GM23338 (cell line): ENCODE measurements around the gene MMP25. TPM values are rescaled to one million over a fixed set of nuclear protein-coding genes. Genes with fewer than 3 reads are reported as not detected.

ENCODE experiments used
- ATAC-seq: fragments of 200-7000 bp; cut with Tn5 transposase; 3 replicates; pipeline ENCODE4 v1.9.1; 2020
- DNase-seq: peaks from one replicate; pipeline ENCODE4 v3.0.0-alpha.2; 2015; ENCODE audit warnings: low spot score
- H2AFZ ChIP-seq: fragments of 200-600 bp; sonication (generic); 2 replicates; pipeline ENCODE4 v1.8.0; 2016; ENCODE audit warnings: antibody characterized with exemption, mild to moderate bottlenecking, moderate library complexity
- H3F3A ChIP-seq: fragments of 200-600 bp; sonication (generic); replicated peaks from 2 replicates; pipeline ENCODE4 v1.8.0; 2017; ENCODE audit warnings: antibody characterized with exemption, mixed run types, low read depth
- H3K27ac ChIP-seq: fragments of 200-600 bp; sonication (generic); 2 replicates; pipeline ENCODE4 v1.6.1; 2016; ENCODE audit warnings: low read depth
- H3K27me3 ChIP-seq: fragments of 200-600 bp; sonication (generic); 2 replicates; pipeline ENCODE4 v1.8.0; 2016; ENCODE audit warnings: mild to moderate bottlenecking, mixed run types, moderate library complexity; ENCODE audit not compliant: insufficient read depth
- H3K36me3 ChIP-seq: fragments of 200-600 bp; sonication (generic); 2 replicates; pipeline ENCODE4 v1.8.0; 2016; ENCODE audit warnings: mild to moderate bottlenecking; ENCODE audit not compliant: insufficient read depth
- H3K4me1 ChIP-seq: fragments of 200-600 bp; sonication (generic); 2 replicates; pipeline ENCODE4 v1.8.0; 2016; ENCODE audit warnings: mild to moderate bottlenecking, moderate library complexity; ENCODE audit not compliant: insufficient read depth
- H3K4me2 ChIP-seq: fragments of 200-600 bp; sonication (generic); 2 replicates; pipeline ENCODE4 v1.7.1; 2017; ENCODE audit warnings: mixed run types
- H3K4me3 ChIP-seq: fragments of 200-600 bp; sonication (generic); 2 replicates; pipeline ENCODE4 v1.6.1; 2016; ENCODE audit warnings: mixed run types
- H3K79me2 ChIP-seq: fragments of 200-600 bp; sonication (generic); replicated peaks from 2 replicates; pipeline ENCODE4 v1.8.0; 2017; ENCODE audit warnings: mild to moderate bottlenecking; ENCODE audit not compliant: insufficient read depth
- H3K9me2 ChIP-seq: fragments of 200-600 bp; sonication (generic); 2 replicates; pipeline ENCODE4 v1.8.0; 2017; ENCODE audit not compliant: insufficient read depth
- H4K20me1 ChIP-seq: fragments of 200-600 bp; sonication (generic); replicated peaks from 2 replicates; pipeline ENCODE4 v1.8.0; 2017; ENCODE audit warnings: mild to moderate bottlenecking; ENCODE audit not compliant: insufficient read depth
- H3K27ac Mint-ChIP-seq: 2 replicates; pipeline ENCODE4 v1.8.0; 2020; ENCODE audit warnings: inconsistent platforms, mild to moderate bottlenecking, moderate library complexity, mixed read lengths
- H3K27me3 Mint-ChIP-seq: 3 replicates; pipeline ENCODE4 v1.8.0; 2022; ENCODE audit warnings: low read depth, mild to moderate bottlenecking, moderate library complexity, mixed read lengths, inconsistent platforms; ENCODE audit not compliant: insufficient read depth, poor library complexity
- H3K36me3 Mint-ChIP-seq: 3 replicates; pipeline ENCODE4 v1.8.0; 2021; ENCODE audit warnings: low read depth, mild to moderate bottlenecking, inconsistent platforms, moderate library complexity, mixed read lengths
- H3K4me1 Mint-ChIP-seq: 3 replicates; pipeline ENCODE4 v1.8.0; 2020; ENCODE audit warnings: mild to moderate bottlenecking, inconsistent platforms, mixed read lengths
- H3K4me3 Mint-ChIP-seq: 3 replicates; pipeline ENCODE4 v1.8.0; 2021; ENCODE audit warnings: moderate library complexity, mild to moderate bottlenecking, inconsistent platforms, mixed read lengths
- H3K9me3 Mint-ChIP-seq: 3 replicates; pipeline ENCODE4 v1.8.0; 2020; ENCODE audit warnings: moderate library complexity, mild to moderate bottlenecking, inconsistent platforms, mixed read lengths
- CREB1 ChIP-seq: fragments of 250-450 bp; sonication (Bioruptor Pico); IDR thresholded peaks from 2 replicates; pipeline ENCODE4 v1.5.0; 2020; ENCODE audit warnings: low read depth, mild to moderate bottlenecking, moderate library complexity
- ZNF114 ChIP-seq: fragments of 250-450 bp; sonication (Bioruptor Pico); IDR thresholded peaks from 2 replicates; pipeline ENCODE4 v1.5.0; 2020; ENCODE audit warnings: mild to moderate bottlenecking, moderate library complexity
- polyA plus RNA-seq: library from polyadenylated mRNA; unstranded; fragments of >200 nt; fragmentation: Nextera tagmentation; extraction: Ambion mirVana; gene quantifications from 2 replicates; pipeline ENCODE4 v1.2.1, GENCODE V29; 2016
- total RNA-seq: library from RNA; depleted of rRNA; stranded (reverse); fragments of >200 nt; shearing (Covaris generic); gene quantifications from 2 replicates; pipeline ENCODE4 v1.2.3, GENCODE V29; 2014
- TF ChIP-seq, protein P1 (sequence below): fragments of 250-450 bp; sonication (Bioruptor Pico); IDR thresholded peaks from 2 replicates; pipeline ENCODE4 v1.5.0; 2020; ENCODE audit warnings: mild to moderate bottlenecking, moderate library complexity
- TF ChIP-seq, protein P2 (sequence below), 2 experiments: fragments of 200-600 bp in 1 of 2; sonication (generic) in 1 of 2; conservative IDR thresholded peaks; 2 replicates each; pipeline versions ENCODE4 v1.5.1 to v1.6.1; 2016 to 2017; ENCODE audit warnings: antibody characterized with exemption in 2 of 2, low read depth in 2 of 2, mild to moderate bottlenecking in 2 of 2, moderate library complexity in 1 of 2
- TF ChIP-seq, protein P3 (sequence below): IDR thresholded peaks from 2 replicates; pipeline ENCODE4 v1.6.1; 2016; ENCODE audit warnings: antibody characterized with exemption

The MMP25 gene
- total and polyA plus RNA-seq, 2 experiments from 2014 or later, result 7.7 to 15.9 TPM

DNA sequence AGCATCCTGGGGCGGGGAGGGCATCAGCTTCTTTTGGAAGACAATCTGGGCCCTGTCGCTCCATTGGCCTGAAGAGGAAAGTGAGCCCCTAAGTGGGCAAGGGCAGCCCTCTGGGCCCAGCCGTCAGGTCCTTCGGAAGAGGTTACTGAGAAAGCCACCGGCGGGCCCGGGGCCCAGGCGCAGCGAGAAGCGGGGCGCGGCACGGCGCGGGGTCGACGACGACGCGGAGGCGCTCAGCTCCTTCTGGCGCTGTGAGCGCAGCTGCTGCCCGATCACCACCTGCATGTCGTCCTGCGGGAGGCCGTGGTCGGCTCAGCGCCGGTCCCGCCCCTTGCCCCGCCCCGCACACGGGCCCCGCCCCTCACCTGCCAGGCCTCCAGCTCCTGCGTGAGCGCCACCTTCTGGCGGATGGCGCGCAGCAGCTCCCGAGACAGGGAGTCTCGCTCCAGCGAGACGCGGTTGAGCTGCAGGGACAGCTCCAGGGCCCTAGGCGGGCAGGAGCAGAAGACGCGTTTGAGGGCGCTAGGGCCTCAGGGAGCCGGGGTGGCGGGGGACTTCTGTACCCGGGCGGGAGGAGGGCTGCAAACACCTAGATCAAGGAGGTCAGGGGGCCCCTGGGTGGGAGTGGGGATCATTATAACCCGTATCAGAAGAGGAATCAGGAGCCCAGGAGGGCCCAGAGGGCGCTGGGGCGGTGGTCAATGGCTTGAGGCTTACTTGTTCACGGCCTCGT is 18.2 kb upstream of the MMP25 start (continued):
- TF ChIP-seq, protein P1, sequence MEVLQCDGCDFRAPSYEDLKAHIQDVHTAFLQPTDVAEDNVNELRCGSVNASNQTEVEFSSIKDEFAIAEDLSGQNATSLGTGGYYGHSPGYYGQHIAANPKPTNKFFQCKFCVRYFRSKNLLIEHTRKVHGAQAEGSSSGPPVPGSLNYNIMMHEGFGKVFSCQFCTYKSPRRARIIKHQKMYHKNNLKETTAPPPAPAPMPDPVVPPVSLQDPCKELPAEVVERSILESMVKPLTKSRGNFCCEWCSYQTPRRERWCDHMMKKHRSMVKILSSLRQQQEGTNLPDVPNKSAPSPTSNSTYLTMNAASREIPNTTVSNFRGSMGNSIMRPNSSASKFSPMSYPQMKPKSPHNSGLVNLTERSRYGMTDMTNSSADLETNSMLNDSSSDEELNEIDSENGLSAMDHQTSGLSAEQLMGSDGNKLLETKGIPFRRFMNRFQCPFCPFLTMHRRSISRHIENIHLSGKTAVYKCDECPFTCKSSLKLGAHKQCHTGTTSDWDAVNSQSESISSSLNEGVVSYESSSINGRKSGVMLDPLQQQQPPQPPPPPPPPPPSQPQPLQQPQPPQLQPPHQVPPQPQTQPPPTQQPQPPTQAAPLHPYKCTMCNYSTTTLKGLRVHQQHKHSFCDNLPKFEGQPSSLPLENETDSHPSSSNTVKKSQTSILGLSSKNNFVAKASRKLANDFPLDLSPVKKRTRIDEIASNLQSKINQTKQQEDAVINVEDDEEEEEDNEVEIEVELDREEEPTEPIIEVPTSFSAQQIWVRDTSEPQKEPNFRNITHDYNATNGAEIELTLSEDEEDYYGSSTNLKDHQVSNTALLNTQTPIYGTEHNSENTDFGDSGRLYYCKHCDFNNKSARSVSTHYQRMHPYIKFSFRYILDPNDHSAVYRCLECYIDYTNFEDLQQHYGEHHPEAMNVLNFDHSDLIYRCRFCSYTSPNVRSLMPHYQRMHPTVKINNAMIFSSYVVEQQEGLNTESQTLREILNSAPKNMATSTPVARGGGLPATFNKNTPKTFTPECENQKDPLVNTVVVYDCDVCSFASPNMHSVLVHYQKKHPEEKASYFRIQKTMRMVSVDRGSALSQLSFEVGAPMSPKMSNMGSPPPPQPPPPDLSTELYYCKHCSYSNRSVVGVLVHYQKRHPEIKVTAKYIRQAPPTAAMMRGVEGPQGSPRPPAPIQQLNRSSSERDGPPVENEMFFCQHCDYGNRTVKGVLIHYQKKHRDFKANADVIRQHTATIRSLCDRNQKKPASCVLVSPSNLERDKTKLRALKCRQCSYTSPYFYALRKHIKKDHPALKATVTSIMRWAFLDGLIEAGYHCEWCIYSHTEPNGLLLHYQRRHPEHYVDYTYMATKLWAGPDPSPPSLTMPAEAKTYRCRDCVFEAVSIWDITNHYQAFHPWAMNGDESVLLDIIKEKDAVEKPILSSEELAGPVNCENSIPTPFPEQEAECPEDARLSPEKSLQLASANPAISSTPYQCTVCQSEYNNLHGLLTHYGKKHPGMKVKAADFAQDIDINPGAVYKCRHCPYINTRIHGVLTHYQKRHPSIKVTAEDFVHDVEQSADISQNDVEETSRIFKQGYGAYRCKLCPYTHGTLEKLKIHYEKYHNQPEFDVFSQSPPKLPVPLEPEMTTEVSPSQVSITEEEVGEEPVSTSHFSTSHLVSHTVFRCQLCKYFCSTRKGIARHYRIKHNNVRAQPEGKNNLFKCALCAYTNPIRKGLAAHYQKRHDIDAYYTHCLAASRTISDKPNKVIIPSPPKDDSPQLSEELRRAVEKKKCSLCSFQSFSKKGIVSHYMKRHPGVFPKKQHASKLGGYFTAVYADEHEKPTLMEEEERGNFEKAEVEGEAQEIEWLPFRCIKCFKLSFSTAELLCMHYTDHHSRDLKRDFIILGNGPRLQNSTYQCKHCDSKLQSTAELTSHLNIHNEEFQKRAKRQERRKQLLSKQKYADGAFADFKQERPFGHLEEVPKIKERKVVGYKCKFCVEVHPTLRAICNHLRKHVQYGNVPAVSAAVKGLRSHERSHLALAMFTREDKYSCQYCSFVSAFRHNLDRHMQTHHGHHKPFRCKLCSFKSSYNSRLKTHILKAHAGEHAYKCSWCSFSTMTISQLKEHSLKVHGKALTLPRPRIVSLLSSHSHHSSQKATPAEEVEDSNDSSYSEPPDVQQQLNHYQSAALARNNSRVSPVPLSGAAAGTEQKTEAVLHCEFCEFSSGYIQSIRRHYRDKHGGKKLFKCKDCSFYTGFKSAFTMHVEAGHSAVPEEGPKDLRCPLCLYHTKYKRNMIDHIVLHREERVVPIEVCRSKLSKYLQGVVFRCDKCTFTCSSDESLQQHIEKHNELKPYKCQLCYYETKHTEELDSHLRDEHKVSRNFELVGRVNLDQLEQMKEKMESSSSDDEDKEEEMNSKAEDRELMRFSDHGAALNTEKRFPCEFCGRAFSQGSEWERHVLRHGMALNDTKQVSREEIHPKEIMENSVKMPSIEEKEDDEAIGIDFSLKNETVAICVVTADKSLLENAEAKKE (CRISPR knock-in tag), result no peak
- TF ChIP-seq, protein P2, sequence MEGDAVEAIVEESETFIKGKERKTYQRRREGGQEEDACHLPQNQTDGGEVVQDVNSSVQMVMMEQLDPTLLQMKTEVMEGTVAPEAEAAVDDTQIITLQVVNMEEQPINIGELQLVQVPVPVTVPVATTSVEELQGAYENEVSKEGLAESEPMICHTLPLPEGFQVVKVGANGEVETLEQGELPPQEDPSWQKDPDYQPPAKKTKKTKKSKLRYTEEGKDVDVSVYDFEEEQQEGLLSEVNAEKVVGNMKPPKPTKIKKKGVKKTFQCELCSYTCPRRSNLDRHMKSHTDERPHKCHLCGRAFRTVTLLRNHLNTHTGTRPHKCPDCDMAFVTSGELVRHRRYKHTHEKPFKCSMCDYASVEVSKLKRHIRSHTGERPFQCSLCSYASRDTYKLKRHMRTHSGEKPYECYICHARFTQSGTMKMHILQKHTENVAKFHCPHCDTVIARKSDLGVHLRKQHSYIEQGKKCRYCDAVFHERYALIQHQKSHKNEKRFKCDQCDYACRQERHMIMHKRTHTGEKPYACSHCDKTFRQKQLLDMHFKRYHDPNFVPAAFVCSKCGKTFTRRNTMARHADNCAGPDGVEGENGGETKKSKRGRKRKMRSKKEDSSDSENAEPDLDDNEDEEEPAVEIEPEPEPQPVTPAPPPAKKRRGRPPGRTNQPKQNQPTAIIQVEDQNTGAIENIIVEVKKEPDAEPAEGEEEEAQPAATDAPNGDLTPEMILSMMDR (conservative IDR thresholded peaks at IDR 0.05; ENCODE audit: low read depth in 2 of 2), result peak; percentile 55 to 95
- TF ChIP-seq, protein P3, sequence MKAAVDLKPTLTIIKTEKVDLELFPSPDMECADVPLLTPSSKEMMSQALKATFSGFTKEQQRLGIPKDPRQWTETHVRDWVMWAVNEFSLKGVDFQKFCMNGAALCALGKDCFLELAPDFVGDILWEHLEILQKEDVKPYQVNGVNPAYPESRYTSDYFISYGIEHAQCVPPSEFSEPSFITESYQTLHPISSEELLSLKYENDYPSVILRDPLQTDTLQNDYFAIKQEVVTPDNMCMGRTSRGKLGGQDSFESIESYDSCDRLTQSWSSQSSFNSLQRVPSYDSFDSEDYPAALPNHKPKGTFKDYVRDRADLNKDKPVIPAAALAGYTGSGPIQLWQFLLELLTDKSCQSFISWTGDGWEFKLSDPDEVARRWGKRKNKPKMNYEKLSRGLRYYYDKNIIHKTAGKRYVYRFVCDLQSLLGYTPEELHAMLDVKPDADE, result no peak

DNA sequence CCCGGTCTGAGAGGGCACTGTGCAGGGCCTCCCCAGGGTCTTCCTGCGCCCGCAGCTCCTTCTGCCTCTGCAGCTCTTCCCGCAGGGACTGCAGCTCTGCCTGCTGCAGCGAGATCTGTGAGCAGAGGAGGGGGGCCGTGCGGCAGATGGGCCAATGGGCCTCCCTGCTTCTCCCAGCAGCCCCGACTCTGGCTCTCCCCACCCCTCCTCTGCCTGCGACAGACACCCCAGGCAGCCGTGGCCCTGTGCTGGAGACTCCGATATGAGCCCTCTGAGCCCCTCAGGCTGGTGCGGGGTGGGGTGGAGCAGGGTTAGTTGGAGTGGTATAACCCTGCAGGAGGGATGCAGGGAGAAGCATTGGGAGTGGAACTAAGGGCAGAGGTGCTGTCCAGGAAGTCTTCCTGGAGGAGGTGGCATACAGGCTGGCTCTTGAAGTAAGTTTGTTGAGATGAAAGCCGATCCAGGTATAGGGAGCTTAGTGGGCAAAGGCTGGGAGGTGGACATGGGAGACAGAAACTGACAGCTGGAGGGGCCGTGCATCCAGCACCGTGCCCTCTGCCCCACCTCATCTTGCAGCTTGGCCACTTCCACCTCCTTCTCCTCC is 17.5 kb upstream of the MMP25 start:
- peaks cover 21% of the 10 kb centered on the region for H4K20me1 ChIP-seq
- ATAC-seq (no peak), DNase-seq (peak; percentile 42)
- no peak overlapping the region for H2AFZ ChIP-seq
- no peak overlapping the region for H3K27ac ChIP-seq
- no peaks in the 10 kb centered on the region; the same call in 1 of the 2 replicates for H3K79me2 ChIP-seq
- H3K27me3 ChIP-seq, result peaks cover 16% of the 10 kb centered on the region
- H3F3A ChIP-seq, result peaks cover 45% of the 10 kb centered on the region
- no peak overlapping the region for H3K27ac Mint-ChIP-seq
- H3K4me2 ChIP-seq, result peak overlapping the region; percentile 48
- no peaks in the 10 kb centered on the region; the same call in 1 of the 3 replicates for H3K9me3 Mint-ChIP-seq
- no peak overlapping the region for H3K4me3 Mint-ChIP-seq
- peak overlapping the region; percentile 17; the same call in 1 of the 2 replicates for H3K4me3 ChIP-seq
- H3K27me3 Mint-ChIP-seq, result peaks cover 31% of the 10 kb centered on the region
- peaks cover 30% of the 10 kb centered on the region for H3K4me1 Mint-ChIP-seq
- no peaks in the 10 kb centered on the region for H3K36me3 ChIP-seq
- peaks cover 46% of the 10 kb centered on the region for H3K36me3 Mint-ChIP-seq
- no peaks in the 10 kb centered on the region for H3K9me2 ChIP-seq
- peaks cover 27% of the 10 kb centered on the region for H3K4me1 ChIP-seq
- no peak for TF ChIP-seq ZNF114
- TF ChIP-seq, protein P2 (conservative IDR thresholded peaks at IDR 0.05; ENCODE audit: low read depth in 2 of 2), result no peak
- no peak for TF ChIP-seq CREB1
